Suprapubic skin (tissue), 4 donors: ENCODE data around the gene R3HDM4.

Experiments
- POLR2A ChIP-seq, 2 donors: fragments of 450-650 bp; IDR thresholded peaks; one replicate each; pipeline ENCODE4 v1.6.1; 2017; ENCODE audit warnings: antibody characterized with exemption in 2 of 2, mild to moderate bottlenecking in 2 of 2, moderate library complexity in 2 of 2
- POLR2AphosphoS5 ChIP-seq, 3 donors: sonication (generic); formaldehyde crosslinking; IDR thresholded peaks; one replicate each; pipeline ENCODE4 v1.6.1; 2017; ENCODE audit warnings: antibody characterized with exemption in 3 of 3
- TF ChIP-seq, protein P1 (sequence below), 2 donors: fragments of 200-600 bp in 1 of 2; fragments of 450-650 bp in 1 of 2; sonication (generic) in 1 of 2; IDR thresholded peaks; one replicate each; pipeline ENCODE4 v1.5.1; 2016 to 2019; ENCODE audit warnings: antibody characterized with exemption in 2 of 2, mild to moderate bottlenecking in 1 of 2, moderate library complexity in 1 of 2

DNA sequence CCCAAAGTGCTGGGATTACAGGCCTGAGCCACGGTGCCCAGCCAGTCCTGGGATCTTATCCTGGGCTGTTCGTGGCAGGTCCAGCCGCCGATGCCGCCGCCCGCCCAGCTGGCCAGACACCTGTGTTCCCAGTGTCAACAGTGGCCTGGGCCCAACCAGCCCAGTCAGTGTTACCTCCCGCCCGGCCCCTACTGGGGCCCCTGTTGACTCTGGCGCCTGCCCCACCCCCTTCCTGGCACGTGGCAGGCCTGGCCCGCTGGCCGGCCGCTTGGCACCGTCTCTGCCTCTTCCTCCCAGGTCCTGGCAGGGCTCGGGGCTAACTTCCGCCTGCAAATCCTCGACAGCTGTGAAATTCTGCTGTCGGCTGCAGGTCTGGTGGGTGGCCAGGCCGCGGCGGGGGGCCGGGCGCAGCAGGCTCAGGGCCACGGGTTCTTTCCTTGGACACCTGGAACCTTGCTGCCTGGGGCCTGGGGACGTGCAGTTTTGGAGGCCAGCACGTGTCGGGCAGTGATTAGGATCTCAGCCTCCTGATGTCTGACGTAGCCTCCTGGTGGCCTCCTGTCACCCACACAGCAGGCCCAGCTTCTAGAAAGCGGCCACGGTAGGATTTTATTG, 22.0 kb upstream of the R3HDM4 start:
- no peak for TF ChIP-seq POLR2A (IDR thresholded peaks at IDR 0.05)
- TF ChIP-seq, protein P1, sequence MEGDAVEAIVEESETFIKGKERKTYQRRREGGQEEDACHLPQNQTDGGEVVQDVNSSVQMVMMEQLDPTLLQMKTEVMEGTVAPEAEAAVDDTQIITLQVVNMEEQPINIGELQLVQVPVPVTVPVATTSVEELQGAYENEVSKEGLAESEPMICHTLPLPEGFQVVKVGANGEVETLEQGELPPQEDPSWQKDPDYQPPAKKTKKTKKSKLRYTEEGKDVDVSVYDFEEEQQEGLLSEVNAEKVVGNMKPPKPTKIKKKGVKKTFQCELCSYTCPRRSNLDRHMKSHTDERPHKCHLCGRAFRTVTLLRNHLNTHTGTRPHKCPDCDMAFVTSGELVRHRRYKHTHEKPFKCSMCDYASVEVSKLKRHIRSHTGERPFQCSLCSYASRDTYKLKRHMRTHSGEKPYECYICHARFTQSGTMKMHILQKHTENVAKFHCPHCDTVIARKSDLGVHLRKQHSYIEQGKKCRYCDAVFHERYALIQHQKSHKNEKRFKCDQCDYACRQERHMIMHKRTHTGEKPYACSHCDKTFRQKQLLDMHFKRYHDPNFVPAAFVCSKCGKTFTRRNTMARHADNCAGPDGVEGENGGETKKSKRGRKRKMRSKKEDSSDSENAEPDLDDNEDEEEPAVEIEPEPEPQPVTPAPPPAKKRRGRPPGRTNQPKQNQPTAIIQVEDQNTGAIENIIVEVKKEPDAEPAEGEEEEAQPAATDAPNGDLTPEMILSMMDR (IDR thresholded peaks at IDR 0.05) = no peak
- peak in 2 of 3 donors; percentile 38 to 44 for TF ChIP-seq POLR2AphosphoS5 (IDR thresholded peaks at IDR 0.05)
